HG03108 (cell line): ENCODE data around the gene EFCAB6.

Experiments
- ATAC-seq: cut with Tn5 transposase; IDR thresholded peaks from one replicate; pipeline ENCODE4 v1.9.1; 2021; ENCODE audit warnings: moderate library complexity; ENCODE audit not compliant: unreplicated experiment

Gene EFCAB6

GRCh38 chr22:43847376-43848289 lies 35.5 kb upstream of the EFCAB6 start:
- ATAC-seq: no peak

GRCh38 chr22:43846966-43847365 lies 34.9 kb upstream of the EFCAB6 start:
- ATAC-seq: no peak

- ATAC-seq: no peak
Measured at GRCh38 chr22:43845981-43846380, 33.9 kb upstream of the EFCAB6 start.

DNA sequence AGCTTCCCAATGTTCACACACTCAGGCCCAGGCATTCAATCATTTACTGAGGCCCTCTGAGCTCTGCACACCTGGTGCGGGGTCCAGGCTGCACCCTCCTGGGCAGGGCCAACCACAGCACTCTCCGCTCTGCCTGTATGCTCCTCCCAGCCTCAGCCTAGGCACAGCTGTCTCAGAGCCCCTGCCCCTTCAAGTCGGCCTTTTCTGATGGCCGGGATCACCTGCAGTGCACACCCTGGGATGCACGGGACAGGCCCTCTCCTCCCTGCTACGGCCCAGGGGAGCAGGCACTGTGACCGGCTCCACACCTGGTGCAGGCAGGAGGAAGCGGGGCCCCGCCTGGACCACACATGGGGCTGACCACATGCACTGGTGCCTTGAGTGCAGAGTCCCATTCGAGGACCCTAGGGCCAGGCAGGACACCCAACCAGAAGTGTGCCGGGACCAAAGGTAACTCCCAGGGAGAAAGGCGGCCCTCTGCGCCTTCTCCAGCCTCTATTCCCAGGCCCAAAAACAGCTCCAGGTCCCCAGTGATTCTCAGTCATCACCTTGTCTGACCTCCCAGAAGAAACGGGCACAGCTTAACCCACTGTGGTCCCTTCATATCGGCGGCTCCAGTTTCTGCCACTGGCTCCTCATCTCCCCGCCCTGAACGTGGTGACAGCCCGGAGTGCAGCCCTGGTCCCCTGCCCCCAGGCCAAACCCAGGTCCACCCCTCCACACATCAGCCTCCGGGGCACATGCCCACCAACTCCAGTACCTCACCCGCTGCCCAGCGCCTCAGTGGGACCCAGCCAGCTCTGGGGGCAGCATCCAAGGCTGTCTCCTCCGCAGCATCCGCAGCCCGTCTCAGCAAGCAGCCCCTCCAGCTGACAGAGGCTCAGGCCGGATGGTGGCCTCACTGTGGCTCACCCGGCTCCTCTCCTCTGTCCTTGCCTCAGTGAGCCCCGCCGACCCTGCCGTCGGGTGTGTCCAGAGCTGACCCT lies 32.7 kb upstream of the EFCAB6 start:
- no peak for ATAC-seq

DNA sequence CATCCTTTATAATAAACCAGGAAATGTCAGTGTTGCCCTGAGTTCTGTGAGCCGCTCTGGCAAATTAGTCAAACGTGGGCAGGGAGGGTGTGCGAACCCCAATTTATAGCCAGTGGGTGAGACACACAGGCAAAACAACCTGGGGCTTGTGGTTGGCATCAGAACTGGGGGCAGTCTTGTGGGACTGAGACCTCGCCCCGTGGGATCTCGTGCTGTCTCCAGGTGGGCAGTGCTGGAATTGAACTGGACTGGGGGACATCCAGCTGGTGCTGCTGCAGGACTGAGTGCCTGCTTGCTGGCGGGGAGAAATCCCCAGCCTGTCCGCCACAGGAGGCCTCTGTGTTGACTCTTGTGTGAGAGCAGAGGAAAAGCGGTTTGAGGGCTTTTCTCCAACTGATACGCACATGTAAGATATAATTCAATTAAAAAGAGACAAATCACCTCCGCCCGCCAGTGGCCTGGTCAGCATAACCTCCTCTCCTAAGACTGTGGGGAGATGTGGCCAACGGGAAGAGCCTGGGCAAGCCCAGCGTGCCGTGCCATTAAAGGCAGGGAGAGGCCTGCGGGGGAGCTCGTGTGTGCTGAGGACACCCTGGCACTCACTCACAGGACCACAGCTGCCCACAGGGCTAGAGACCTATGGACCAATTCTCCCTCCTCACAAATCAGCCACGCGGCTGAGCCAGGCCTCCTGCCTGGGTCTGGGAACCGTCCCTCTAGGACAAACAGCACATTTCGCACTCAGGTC lies 31.9 kb upstream of the EFCAB6 start:
- ATAC-seq: no peak

GRCh38 chr22:43841742-43842141 lies 29.6 kb upstream of the EFCAB6 start:
- ATAC-seq: no peak

GRCh38 chr22:43840851-43841250 lies 28.7 kb upstream of the EFCAB6 start:
- ATAC-seq: no peak

GRCh38 chr22:43840431-43840830 lies 28.3 kb upstream of the EFCAB6 start:
- ATAC-seq: no peak

- no peak for ATAC-seq
Measured at GRCh38 chr22:43839781-43840180, 27.7 kb upstream of the EFCAB6 start.

GRCh38 chr22:43838571-43839307 lies 26.6 kb upstream of the EFCAB6 start:
- ATAC-seq: no peak

- ATAC-seq: no peak
Measured at GRCh38 chr22:43838161-43838560, 26.1 kb upstream of the EFCAB6 start.

- ATAC-seq: no peak
Measured at GRCh38 chr22:43837666-43838065, 25.6 kb upstream of the EFCAB6 start.

DNA sequence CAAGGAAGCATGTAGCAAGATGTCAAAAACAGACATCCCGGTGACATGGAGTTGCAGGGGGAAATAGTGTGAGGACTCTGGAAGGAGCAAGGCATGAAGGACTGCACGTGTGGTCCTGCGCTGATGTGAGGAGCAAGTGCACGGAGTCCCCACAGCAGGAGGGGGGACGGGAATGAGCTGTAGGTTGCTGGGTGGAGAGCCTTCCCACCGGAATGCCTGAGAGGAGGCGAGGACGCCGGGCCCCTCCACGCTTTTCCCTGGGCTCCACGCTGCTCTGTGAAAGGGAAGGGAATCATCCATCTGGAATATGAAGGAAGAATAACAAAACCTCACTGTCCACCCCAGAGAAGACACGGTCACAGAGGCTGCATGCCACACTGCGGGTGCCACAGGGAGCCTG lies 23.6 kb upstream of the EFCAB6 start:
- ATAC-seq: no peak

- ATAC-seq: no peak
Measured at GRCh38 chr22:43835166-43835565, 23.1 kb upstream of the EFCAB6 start.

DNA sequence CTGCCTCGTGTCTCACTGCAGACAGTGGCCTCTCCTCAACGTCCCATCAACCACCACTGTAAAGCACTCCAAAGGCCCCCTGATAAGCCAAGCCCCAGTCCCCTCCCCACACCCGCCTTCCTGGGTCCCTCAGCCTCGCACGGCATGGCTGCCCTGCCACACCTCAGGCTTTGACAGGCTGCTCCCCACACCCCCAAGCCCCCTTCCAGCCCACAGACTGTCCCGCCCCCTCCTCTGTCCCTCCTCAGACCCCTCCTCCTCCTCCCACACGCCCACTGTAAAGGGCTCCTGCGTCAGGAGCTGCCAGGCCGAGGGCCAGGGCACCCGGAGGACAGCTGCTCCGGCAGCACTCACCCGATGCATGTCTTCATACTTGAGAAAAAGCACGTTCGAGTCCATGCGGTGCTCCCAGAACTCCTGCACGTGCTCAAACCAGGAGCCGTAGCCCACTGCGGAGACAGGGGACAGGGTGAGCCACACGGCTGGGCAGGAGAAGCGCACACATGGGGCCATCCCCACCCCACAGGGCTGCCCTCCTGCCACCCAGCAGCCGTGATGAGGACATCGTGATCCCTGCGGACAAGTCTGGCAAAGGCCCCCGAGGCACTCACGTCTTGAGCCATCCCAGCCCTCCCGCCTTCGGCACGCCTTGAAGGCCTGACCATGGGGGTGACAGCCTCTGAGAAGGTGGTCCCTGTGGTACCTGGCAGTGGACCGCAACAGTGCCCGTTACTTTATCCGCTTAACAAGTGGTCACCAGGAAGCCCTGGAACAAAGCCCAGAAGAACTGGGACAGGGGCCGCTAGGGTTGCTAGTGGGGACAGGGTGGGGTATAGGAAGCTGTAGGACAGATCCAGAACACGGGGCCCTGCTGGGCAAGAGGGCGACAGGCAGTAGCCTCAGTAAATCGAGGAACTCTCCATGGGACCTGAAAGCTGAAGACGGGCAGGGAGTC lies 21.5 kb upstream of the EFCAB6 start:
- no peak for ATAC-seq

DNA sequence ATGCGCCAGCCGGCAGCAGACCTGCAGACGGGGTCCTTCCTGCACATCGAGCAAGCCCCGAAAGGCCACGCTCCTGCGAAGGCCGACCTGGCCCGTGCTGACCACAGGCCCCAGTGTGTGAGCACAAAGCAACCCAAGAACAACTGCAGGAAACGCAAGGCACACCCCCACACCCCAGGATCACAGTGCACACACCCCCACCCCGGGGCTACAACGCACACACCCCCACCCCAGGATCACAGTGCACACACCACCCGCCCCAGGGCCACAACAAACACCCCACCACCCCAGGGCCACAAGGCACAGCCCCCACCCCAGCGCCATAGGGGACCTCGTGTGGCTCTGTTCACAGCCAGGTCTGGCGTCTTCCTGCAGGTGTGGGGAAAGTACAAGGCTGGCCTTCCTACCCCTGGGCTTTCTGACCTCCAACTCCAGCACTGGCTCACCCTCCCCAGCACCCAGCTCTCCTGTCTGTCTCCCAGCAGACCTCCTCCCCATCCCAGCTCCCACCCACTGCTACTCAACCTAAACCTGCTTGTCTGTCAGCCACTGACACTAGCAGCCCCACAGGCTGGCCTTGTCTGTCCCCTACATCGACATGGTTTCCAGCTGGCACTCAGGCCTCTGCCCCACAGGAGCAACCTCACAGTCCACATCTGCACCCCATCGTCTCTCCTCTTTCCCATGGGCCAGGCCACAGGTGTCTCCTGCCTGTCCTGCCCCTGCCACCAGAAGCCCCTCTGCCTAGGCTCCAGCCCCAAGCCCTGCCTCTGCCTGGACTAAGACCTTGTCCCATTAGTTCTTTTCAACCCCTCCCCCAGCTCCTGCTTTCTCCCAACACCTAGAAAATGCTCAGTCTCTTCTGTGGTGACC lies 20.5 kb upstream of the EFCAB6 start:
- ATAC-seq: no peak

GRCh38 chr22:43831561-43832392 lies 19.7 kb upstream of the EFCAB6 start:
- no peak for ATAC-seq
